H1 (cell line): ENCODE data around the gene GPR155. TPM values are rescaled to one million over a fixed set of nuclear protein-coding genes. Genes with fewer than 3 reads are reported as not detected.

ENCODE experiments used
- POLR2AphosphoS5 ChIP-seq: IDR thresholded peaks from 2 replicates; pipeline ENCODE4 v1.6.1; 2011; ENCODE audit warnings: low read depth, low read length
- polyA plus RNA-seq, 7 experiments: library from polyadenylated mRNA; depleted of rRNA in 3 of 7; stranded (reverse) in 5 of 7; unstranded in 2 of 7; fragments of >200 nt in 5 of 7; fragments of 200-250 nt in 2 of 7; gene quantifications; 1 replicate in 5 of 7; 2 replicates in 1 of 7; 4 replicates in 1 of 7; pipeline versions ENCODE4 v1.2.1 to v1.2.3, GENCODE V29; 2011 to 2013; ENCODE audit warnings: missing spikeins in 2 of 7, mixed read lengths in 2 of 7
- total RNA-seq: library from RNA; stranded (reverse); fragmentation: NEBNext Ultra II Directional; extraction: Animal tissue kit (Norgen Biotek cat#: 25700); gene quantifications from 2 replicates; pipeline ENCODE4 v1.2.1, GENCODE V29; 2021
- TF ChIP-seq, protein P1 (sequence below): IDR thresholded peaks from 2 replicates; pipeline ENCODE4 v1.6.1; 2012; ENCODE audit warnings: inconsistent platforms

The GPR155 gene
- total and polyA plus RNA-seq, 2 of the 8 experiments (the other 6 are each of a cell fraction or from before 2014, with no cell fraction given): 0.26 to 2.1 TPM

DNA sequence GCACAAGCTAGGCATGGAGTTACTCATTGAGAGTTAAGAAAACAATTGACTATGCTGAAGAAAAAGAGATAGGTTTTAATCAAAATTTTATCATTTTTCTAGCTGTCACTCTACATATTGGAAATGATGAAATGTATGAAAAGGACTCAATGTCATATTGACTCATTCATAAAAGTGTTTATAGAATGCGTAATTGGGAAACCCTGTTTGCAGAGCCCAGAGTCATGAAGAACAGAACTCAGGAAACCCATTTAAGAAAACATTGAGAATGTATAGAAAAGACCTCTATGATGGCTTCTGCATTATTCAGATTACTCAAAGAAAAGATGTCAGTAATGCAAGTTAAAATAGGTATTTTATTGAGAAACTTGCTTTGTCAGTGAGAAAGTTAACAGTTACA, 54.9 kb downstream of the GPR155 start (continued):
- TF ChIP-seq, protein P1, sequence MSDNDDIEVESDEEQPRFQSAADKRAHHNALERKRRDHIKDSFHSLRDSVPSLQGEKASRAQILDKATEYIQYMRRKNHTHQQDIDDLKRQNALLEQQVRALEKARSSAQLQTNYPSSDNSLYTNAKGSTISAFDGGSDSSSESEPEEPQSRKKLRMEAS: no peak
- TF ChIP-seq POLR2AphosphoS5: no peak
